OCI-LY7 (cell line): Measurements from ENCODE around the gene CACNA1H.

ENCODE experiments used
- CTCF ChIP-seq: fragments of 200-600 bp; sonication (generic); conservative IDR thresholded peaks from 2 replicates; pipeline ENCODE4 v1.5.1; 2014; ENCODE audit warnings: mild to moderate bottlenecking, antibody characterized with exemption, low read length, moderate library complexity, mixed read lengths
- EZH2phosphoT487 ChIP-seq: fragments of 200-600 bp; sonication (generic); IDR thresholded peaks from 2 replicates; pipeline ENCODE4 v1.6.1; 2018; ENCODE audit warnings: low read depth, borderline replicate concordance, mild to moderate bottlenecking, mixed run types, antibody characterized with exemption, low read length, moderate library complexity, mixed read lengths

- no peak for TF ChIP-seq CTCF
- TF ChIP-seq EZH2phosphoT487: no peak
Observed at GRCh38 chr16:1147027-1147426, 5.9 kb upstream of the CACNA1H start.
